GM21619 (cell line): Measurements from ENCODE around the gene PRMT9.

Experiments
- ATAC-seq: cut with Tn5 transposase; IDR thresholded peaks from one replicate; pipeline ENCODE4 v1.9.1; 2021; ENCODE audit not compliant: unreplicated experiment

Gene PRMT9

DNA sequence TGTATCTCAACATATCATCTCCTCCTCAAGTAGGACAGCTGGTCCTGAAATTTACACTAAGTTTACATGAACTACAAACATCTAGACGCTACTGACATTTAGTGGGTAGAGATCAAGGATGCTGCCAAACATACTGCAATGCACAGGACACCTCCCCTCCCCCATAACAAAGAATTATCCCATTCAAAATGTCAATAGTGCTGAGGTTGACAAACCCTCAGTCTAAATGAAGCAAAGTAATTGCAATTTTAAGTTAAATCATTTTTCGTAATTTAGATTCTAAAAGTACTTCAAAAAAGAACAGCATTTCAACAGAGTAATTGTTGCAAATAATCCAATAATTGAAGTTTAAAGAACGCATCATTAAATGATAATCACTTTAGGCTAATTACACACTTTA is 1.2 kb downstream of the PRMT9 start:
- no peak for ATAC-seq

DNA sequence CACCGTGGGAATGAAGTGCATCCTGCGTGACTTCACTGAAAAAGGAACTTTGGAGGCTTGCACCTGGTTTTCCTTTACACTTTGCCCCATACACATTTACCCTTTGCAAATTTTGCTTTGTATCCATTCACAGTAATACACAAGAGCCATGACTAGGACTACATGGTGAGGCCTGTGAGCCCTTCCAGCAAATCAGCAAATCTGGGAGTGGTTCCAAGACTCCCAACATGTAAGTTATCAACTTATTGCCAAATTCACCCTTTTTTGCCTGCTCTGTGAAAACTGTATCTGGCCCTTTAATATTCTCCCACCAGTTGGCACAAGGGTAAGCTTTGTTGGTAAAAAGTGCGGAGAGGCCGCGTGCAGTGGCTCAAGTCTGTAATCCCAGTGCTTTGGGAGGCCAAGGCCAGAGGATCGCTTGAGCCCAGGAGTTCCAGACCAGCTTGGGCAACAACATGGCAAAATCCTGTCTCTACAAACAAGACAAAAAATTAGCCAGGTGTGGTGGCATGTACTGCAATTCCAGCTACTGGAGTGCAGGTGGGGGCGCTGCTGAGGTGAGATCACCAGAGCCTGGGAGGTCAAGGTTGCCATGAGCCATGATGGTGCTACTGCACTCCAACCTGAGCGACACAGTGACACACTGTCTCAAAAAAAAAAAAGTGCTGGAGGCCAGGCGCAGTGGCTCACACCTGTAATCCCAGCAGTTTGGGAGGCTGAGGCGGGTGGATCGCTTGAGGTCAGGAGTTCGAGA is 5.0 kb downstream of the PRMT9 start:
- ATAC-seq, result no peak

DNA sequence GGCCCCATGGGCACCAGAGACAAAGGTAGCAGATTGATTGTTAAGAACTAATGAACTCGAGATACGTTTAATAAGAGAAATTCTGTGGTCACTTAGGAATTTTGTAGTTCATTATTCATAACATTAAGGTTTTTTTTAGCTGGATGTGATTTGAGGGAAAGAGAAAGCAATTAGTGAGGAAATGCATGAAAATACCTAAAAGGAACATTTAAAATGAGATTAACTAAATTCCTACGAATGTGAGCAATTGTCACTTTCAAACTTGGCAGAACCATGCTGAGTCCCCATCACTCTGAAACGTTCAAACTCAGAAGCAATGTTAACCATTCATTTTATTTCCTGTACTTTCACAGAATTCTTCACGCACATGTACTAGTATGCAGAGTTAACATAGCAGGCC is 5.9 kb downstream of the PRMT9 start:
- no peak for ATAC-seq

DNA sequence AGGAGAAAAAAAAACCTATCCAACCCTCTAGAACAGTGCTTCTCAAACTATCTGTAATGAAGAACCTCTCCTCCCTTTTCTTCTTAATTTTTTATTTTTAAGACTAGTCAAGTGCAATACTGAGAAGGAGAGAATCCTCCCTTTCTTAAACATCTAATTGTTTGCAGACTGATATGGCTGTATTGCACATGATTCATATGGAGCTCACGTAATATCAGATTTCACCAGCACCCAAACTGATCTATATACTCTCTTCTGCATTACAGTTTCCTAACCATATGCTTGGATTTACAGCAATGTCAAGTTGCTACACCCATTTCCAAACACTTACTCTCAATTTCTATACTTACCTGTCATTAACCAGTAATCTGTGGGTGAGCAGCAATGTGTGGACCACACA is 9.5 kb downstream of the PRMT9 start:
- no peak for ATAC-seq

DNA sequence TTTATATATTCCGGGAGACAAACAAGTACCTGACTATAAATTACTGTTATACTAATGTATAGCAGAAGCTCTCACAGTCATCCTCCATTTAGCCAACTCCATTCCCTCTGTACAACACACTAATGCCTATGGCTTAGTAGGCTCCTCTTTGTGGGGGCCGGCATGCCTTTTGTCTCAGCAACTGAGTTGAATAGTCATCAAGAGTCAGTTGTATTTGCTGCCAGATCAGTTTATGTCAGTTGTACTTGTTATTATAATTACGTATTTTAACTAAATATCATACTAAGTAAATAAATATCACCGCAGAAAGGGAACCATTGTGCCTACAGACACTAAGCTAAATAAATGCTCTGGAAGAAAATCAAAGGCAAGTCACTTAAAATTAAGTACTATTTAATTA is 9.9 kb downstream of the PRMT9 start:
- no peak for ATAC-seq

DNA sequence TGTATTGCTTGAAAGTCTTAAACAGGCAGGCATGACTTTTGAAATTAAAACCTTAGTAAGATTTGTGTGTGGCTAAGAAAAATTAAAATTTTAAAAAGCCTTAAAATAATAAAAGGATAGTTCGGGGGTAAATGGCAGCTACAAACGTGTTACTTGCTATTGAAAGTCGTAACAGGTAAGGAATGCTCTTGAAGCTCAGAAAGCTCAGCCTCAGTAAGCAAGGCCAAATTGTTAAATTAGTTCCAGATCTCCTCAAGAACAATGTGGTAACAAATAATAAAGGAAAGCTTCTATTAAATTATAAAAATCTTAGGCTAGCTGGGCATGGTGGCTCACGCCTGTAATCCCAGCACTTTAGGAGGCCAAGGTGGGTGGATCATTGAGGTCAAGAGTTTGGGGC is 25.5 kb downstream of the PRMT9 start:
- no peak for ATAC-seq

DNA sequence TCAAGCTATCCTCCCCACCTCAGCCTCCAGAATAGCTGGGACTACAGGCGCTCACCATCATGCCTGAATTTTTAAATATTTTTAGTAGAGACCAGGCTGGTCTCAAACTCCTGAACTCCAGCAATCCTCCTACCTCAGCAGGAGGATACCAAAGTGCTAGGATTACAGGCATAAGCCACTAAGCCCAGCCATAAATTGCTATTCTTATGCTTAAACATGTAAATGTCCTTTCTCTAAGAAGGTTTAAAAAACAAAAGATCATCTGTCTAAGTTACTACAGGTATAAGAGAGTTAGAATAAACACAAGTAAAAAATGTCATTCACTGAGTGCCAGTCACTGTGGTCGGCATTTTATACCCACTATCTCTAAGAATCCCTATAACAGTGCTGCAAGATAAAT is 28.3 kb downstream of the PRMT9 start:
- ATAC-seq, result no peak

DNA sequence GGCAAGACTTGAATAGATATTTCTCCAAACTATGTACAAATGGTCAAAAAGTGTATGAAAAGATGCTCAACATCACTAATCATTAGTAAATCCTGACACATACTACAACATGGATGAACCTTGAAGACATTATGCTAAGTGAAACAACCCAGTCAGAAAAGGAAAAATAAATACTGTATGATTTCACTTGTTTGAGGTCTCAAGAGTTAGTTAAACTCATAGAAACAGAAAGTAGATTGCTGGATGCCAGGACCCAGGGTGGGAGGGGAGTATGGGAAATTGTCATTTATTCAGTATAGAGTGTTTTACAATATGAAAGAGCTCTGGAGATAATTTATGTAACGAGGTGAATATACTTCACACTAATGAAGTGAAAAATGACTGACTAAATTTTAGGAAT is 32.4 kb downstream of the PRMT9 start:
- no peak for ATAC-seq

DNA sequence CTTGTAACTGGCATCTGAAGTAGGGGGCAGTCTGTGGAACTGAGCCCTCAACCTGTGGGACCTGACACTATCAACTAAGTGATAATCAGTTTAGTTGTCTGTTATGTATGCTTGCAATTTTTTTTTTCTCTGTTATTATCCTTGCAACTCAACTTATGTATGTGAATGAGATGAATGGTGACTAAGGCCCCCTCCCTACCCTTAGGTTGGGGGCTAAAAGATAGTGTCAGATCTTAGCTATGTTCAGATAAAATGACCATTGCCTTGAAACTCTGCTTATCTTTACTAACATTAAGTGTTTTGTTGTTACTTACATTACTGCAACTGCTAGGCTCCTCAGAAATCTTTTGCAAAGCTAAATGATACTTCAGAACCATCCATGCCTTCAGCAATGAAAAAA is 35.3 kb downstream of the PRMT9 start:
- ATAC-seq, result no peak

DNA sequence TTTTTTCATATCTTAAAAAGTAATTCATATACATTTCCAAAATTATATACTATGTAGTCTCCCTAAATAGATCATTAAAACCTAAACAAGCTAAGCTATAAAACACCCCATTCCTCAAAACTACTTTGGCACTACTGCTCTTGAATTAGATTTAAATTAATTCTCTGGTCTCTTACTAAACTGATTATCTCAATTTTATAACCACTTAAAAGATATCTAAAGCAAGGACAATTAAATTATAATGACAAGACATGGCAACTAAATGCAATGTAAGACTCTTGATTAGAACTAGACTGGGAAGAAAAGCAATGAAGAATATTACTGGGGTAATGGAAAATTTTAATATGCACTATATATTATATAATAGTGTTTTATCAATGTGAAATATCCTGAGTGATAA is 38.9 kb downstream of the PRMT9 start:
- no peak for ATAC-seq

DNA sequence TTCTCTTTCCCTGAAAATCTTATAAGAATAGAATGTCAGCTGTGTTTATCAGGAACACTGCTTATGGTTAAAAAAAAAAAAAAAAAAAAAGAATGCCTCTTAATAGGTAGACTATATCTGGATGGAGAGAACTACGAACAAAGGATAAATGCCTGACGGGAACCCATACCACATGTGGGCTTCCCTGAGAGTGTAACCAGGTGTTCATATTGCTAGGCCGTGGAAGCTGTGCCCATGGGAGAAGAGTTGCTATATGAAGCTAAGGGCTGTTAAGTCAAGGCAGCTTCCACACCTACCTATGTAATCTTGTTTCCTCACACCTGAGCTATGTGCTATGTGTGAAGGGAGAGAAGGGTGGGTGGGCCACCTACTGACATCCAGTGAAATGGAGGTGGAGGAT is 39.5 kb downstream of the PRMT9 start:
- ATAC-seq, result no peak

DNA sequence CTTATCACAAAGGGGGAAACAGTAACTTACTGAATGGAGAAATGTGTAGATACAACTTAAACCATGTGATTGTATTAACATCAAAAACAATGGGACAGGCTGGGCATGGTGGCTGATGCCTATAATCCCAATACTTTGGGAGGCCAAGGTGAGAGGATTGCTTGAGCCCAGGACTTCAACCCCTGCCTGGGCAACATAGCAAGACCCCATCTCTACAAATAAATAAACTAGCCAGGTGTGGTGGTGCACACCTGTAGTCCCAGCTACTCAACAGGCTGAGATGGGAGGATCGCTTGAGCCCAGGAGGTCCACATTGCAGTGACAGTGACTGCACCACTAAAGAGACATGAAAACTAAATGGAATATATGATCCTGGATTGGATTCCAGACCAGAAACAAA is 40.3 kb downstream of the PRMT9 start:
- no peak for ATAC-seq

DNA sequence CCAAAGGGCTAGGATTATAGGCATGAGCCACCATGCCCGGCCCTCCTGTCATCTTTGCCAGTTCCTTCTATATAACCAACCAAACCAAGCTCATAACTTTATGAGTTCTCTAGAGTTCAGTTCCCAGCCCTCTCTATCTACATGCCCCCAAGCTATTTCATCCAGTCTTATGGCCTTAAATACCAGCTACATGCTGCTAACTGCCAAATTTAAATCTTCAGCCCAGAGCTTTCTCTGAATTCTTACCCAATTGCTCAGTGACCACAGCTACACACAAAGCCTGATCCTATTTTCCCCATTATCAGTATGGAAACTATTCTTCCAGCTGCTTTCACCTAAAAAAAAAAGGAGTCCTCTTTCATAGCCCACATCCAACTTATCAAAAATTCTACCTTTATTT is 43.6 kb downstream of the PRMT9 start:
- ATAC-seq, result no peak

DNA sequence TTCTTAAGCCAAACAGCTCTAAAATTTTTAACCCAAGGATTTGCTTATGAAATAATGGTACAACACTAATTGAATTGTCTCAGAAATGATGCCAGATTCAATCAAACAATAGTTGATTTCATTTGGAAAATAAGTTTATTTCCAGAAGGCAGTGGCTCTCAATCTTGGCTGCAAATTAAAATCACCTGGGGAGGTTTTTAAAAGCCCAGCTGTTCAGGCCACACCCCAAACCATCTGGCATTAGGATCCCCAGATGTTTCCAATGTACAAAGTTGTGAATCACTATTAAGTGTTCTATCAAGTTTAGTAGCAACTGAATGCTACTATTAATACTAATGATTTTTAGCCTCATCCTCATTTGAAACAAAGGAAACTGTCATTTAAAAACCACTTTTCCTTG is 44.6 kb downstream of the PRMT9 start:
- no peak for ATAC-seq

DNA sequence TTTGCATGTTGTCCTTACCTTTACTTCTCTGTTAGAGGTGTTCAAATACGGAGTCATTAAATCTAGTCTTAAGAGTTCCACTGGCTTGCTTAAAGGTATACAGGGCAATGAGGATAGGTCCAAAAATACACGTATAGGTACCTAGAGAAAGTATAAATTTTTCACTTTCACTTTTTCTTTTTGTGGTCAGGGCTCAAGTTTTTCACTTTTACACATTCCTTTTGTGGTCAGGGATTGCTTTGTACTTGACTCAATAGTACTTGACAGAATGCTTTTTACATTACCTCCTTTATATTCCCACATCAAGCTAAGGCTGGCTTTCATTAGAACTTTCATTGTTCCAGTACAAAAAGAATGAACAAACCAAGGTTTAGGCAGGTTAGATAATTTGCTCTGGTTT is 45.0 kb downstream of the PRMT9 start:
- ATAC-seq, result no peak

DNA sequence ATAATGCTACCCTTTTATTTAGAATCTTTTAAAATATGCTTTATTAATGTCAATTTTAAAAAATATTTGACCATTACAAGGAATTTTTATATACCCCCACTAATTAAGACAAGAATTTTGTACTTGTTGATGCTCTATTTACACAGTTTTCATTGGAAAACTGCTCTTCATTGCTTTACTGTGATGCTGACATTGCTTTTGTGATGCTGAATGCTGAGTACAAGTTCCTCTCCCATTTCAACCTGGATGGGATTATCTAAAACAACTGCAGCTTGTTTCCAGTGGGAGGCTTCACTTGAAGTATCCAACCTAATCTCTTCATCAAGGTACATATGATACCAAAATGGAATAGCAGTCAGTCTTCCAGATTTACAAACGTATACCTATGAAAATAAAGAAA is 45.6 kb downstream of the PRMT9 start:
- ATAC-seq, result no peak

DNA sequence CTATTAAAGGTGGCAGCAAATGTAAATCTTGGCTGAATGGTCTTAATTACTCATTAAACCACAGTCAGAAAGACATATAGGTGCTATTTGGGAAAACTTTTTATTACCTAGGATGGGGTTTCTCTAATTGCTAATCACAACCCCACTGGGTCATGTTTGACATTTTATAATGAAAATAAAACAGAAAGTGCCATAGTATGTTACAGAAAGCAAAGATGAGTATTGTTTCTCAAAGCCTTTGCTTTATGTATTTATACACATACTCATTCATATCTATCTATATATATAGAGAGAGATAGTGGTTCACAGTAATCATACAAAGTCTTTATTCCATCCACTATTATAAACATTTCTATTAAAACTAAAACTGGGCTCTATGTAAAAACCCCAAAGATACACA is 48.6 kb downstream of the PRMT9 start:
- ATAC-seq, result no peak

DNA sequence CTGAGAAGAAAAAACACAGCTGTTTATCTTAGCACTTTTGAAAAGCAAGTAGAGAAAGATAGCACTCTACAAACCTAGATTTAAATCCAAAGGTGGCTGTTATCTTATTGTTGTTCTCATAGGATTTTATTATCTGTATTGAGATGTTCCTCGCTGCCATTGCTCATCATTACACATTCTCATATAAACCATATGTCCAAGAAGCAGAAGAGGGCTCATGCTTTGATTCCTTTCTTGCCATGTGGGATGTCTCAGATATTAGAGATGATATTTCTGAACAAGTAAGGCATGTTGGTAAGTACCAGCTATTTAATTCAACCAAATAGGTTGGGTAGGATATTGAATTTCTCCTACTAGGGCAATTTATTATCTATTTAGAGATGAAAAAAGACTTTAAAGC is 50.3 kb downstream of the PRMT9 start:
- ATAC-seq, result no peak

DNA sequence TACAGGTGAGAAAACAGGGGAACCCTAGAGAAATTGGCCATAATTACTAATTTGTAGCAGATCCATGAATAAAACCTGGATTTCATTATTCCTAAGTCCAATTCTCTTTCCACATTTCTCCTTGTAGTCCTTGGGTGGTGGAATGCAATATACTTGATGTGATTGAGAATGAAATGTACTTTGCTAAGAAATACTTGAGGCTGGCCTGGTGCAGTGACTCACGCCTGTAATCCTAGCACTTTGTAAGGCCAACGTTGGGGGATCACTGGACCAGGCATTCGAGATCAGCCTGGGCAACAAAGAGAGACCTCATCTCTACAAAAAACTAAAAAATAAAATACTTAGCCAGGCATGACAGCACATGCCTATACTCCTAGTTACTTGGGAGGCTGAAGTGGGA is 50.9 kb downstream of the PRMT9 start:
- no peak for ATAC-seq

DNA sequence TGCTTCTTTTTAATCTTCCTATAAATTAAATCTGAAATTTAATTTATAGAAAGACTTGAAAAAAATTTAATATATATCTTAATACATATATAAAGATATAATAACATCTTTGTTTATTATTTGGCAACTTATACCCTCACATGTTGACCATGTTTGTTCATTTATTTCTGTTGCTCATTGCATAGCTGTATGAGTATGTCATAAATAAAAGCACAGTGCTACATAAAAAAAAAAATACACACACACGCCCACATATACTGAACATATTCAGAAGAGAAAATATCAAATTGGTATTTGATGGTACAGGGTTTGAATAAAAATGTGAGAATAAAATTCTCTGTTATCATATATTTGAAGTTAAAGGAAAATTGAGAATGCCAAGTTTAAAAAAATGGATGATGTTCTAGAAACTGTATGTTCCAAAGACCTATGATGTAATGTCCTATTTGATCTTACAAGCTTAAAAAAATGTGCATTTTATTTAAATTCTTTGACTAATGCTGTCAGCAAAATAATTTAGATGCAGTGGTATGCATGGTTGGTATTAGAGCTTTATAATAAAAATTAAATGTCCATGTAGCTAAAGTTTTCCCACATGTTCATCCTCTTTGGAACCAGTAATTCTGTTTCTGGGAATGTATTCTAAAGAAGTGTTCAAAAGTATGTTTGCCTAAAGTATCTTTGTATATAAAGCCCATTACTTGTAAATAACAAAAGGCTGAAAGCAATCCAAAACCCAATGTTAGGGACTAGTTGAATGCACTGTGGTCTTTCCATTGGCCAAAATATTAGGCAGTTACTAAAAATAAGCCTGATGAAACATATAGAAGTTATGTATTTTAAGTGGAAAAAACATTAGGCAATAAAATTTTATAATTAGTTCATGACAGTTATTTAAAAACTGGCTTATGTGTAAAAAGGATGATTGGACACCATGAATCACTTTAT is 53.9 kb downstream of the PRMT9 start:
- ATAC-seq, result no peak

DNA sequence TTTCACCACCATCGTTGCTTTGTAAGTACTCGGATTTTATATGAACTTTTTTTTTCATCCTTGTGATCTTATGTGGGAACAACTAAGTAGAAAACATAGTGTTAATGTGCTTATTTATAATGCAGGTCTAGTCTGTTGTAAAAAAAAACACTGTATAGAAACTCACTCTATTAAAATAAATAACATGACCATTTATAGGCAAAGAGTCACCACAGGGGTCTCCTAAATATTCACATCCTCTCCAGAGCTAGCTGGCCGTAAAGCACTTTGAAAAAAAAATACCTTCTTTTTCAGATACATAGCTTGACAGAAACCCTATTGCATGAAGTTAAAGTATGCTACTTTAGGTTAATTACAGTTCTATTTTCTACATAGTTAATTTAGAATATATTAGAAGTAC is 55.5 kb downstream of the PRMT9 start:
- ATAC-seq, result no peak

DNA sequence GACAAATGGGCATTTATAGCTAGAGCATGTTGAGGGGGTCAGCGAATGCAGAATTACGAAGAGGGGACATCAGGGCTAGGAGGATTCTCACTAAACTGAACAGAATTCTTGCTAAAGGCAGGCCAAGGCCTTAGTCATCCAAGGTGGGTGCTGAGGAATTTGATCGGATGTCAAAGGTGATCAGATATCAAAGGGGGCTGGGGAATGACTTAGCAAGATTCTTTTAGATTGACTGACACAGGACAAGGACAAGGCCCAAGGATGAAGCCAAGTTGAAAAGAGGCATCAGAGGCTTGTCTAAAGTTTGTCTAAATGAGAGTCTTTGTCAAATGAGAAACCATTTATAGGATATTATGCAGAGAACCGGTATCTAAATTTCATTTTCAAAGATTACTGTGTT is 57.1 kb downstream of the PRMT9 start:
- ATAC-seq, result no peak
